Activated CD4-positive, alpha-beta T cell treated with anti-CD3 and anti-CD28 coated beads, Interleukin-2, Interleukin-6, amounts not matched to agents 100 ng/mL and 50 ng/mL, durations not matched to agents 16 hours and 8 hours (primary cell): Measurements from ENCODE around the gene PRDM1.

Experiments used
- DNase-seq: peaks from one replicate; pipeline ENCODE4 v3.0.0-alpha.2; 2020

The PRDM1 gene

GRCh38 chr6:106085984-106086813 lies at the start of gene PRDM1:
Gene PRDM1, plus strand, starts transcription at chr6:106086336. Its CDS starts 218 bp downstream, at chr6:106086554.
- DNase-seq: peak; percentile 91

GRCh38 chr6:106037060-106037459 lies 49.1 kb upstream of the PRDM1 start:
- DNase-seq: no peak

GRCh38 chr6:106039897-106040592 lies 46.1 kb upstream of the PRDM1 start:
- no peak for DNase-seq

GRCh38 chr6:106044151-106044550 lies 42.0 kb upstream of the PRDM1 start:
- no peak for DNase-seq

GRCh38 chr6:106045077-106045476 lies 41.1 kb upstream of the PRDM1 start:
- DNase-seq: no peak

- DNase-seq: no peak
These were observed 39.9 kb upstream of the PRDM1 start for GRCh38 chr6:106046116-106046853.

- no peak for DNase-seq
These were observed 39.3 kb upstream of the PRDM1 start for GRCh38 chr6:106046854-106047200.

GRCh38 chr6:106048336-106048735 lies 37.8 kb upstream of the PRDM1 start:
- DNase-seq: no peak

GRCh38 chr6:106050538-106050937 lies 35.6 kb upstream of the PRDM1 start:
- DNase-seq: no peak

GRCh38 chr6:106051226-106051625 lies 34.9 kb upstream of the PRDM1 start:
- no peak for DNase-seq

- DNase-seq: no peak
These were observed 32.5 kb upstream of the PRDM1 start for GRCh38 chr6:106053484-106054205.

- no peak for DNase-seq
These were observed 30.6 kb upstream of the PRDM1 start for GRCh38 chr6:106055489-106055888.

GRCh38 chr6:106056060-106056745 lies 29.9 kb upstream of the PRDM1 start:
- peak; percentile 18 for DNase-seq

GRCh38 chr6:106056746-106057390 lies 29.3 kb upstream of the PRDM1 start:
- DNase-seq: no peak

GRCh38 chr6:106059331-106059730 lies 26.8 kb upstream of the PRDM1 start:
- DNase-seq: no peak

- DNase-seq: no peak
These were observed 26.0 kb upstream of the PRDM1 start for GRCh38 chr6:106060167-106060566.

- DNase-seq: no peak
These were observed 22.7 kb upstream of the PRDM1 start for GRCh38 chr6:106063448-106063850.

GRCh38 chr6:106064142-106064541 lies 22.0 kb upstream of the PRDM1 start:
- DNase-seq: no peak

- DNase-seq: no peak
These were observed 21.4 kb upstream of the PRDM1 start for GRCh38 chr6:106064756-106065155.

GRCh38 chr6:106066989-106067388 lies 19.1 kb upstream of the PRDM1 start:
- DNase-seq: no peak

- no peak for DNase-seq
These were observed 16.7 kb upstream of the PRDM1 start for GRCh38 chr6:106069478-106069877.

GRCh38 chr6:106070636-106071035 lies 15.5 kb upstream of the PRDM1 start:
- DNase-seq: no peak
